DMS153 (cell line): ENCODE results near the gene PHACTR1.

Experiments
- DNase-seq: peaks from one replicate; lab custom pipeline; 2025; lab: John Stamatoyannopoulos, UW

PHACTR1 gene

GRCh38 chr6:13267142-13267651 lies 550.6 kb downstream of the PHACTR1 start:
- no peak for DNase-seq

- no peak for DNase-seq
Observed at GRCh38 chr6:13268913-13269518, 552.4 kb downstream of the PHACTR1 start.

GRCh38 chr6:13272131-13273046 lies 555.8 kb downstream of the PHACTR1 start:
- DNase-seq = no peak

- DNase-seq = no peak
Observed at GRCh38 chr6:13273202-13273930, 556.8 kb downstream of the PHACTR1 start.

GRCh38 chr6:13273931-13274706 lies 557.6 kb downstream of the PHACTR1 start:
- DNase-seq = no peak

GRCh38 chr6:13274707-13275434 lies 558.3 kb downstream of the PHACTR1 start:
- no peak for DNase-seq

GRCh38 chr6:13275435-13275989 lies 558.9 kb downstream of the PHACTR1 start:
- DNase-seq = no peak

GRCh38 chr6:13277231-13277630 lies 560.7 kb downstream of the PHACTR1 start:
- DNase-seq = no peak

- no peak for DNase-seq
Observed at GRCh38 chr6:13278164-13278563, 561.6 kb downstream of the PHACTR1 start.

- no peak for DNase-seq
Observed at GRCh38 chr6:13278991-13279390, 562.4 kb downstream of the PHACTR1 start.

- no peak for DNase-seq
Observed at GRCh38 chr6:13280254-13280653, 563.7 kb downstream of the PHACTR1 start.

- no peak for DNase-seq
Observed at GRCh38 chr6:13281686-13282085, 565.1 kb downstream of the PHACTR1 start.

GRCh38 chr6:13282393-13283069 lies 566.0 kb downstream of the PHACTR1 start:
- no peak for DNase-seq

- no peak for DNase-seq
Observed at GRCh38 chr6:13283331-13283730, 566.8 kb downstream of the PHACTR1 start.

GRCh38 chr6:13284646-13285045 lies 568.1 kb downstream of the PHACTR1 start:
- no peak for DNase-seq

- no peak for DNase-seq
Observed at GRCh38 chr6:13285705-13286104, 569.1 kb downstream of the PHACTR1 start.

- no peak for DNase-seq
Observed at GRCh38 chr6:13286181-13286580, 569.6 kb downstream of the PHACTR1 start.

- no peak for DNase-seq
Observed at GRCh38 chr6:13287104-13287503, 570.5 kb downstream of the PHACTR1 start.

- no peak for DNase-seq
Observed at GRCh38 chr6:13288481-13288880, 571.9 kb downstream of the PHACTR1 start.

GRCh38 chr6:13288969-13289391 lies 572.4 kb downstream of the PHACTR1 start:
- no peak for DNase-seq
